Stomach (tissue), 4 donors: ENCODE data around the gene BORCS5.

ENCODE experiments used
- CTCF ChIP-seq, 7 experiments: fragments of 450-650 bp in 4 of 7; fragments of 200-600 bp in 3 of 7; sonication (generic) in 3 of 7; IDR thresholded peaks; one replicate each; pipeline ENCODE4 v1.5.1; 2016 to 2019; ENCODE audit warnings: antibody characterized with exemption in 7 of 7, control low read depth in 2 of 7, mild to moderate bottlenecking in 1 of 7
- EP300 ChIP-seq: sonication (generic); formaldehyde crosslinking; IDR thresholded peaks from one replicate; pipeline ENCODE4 v1.6.1; 2017; ENCODE audit warnings: antibody characterized with exemption
- POLR2A ChIP-seq, 4 donors: fragments of 450-650 bp; IDR thresholded peaks; one replicate each; pipeline ENCODE4 v1.6.1; 2016; ENCODE audit warnings: antibody characterized with exemption in 4 of 4, control low read depth in 2 of 4, mild to moderate bottlenecking in 1 of 4, moderate library complexity in 1 of 4
- POLR2AphosphoS5 ChIP-seq, 3 donors: sonication (generic); formaldehyde crosslinking; IDR thresholded peaks; one replicate each; pipeline ENCODE4 v1.6.1; 2016; ENCODE audit warnings: antibody characterized with exemption in 3 of 3

GRCh38 chr12:12315838-12316237 is 41.0 kb upstream of the BORCS5 start:
- no peak for TF ChIP-seq POLR2A (IDR thresholded peaks at IDR 0.05)
- no peak for TF ChIP-seq CTCF (IDR thresholded peaks at IDR 0.05)
- peak in 1 of 3 donors; percentile 69 for TF ChIP-seq POLR2AphosphoS5 (IDR thresholded peaks at IDR 0.05)
- TF ChIP-seq EP300: no peak
